Body of pancreas (tissue), 4 donors: ENCODE measurements around the gene ULBP3.

Source experiments
- POLR2A ChIP-seq, 3 donors: fragments of 450-650 bp; IDR thresholded peaks; one replicate each; pipeline ENCODE4 v1.6.1; 2016; ENCODE audit warnings: antibody characterized with exemption in 3 of 3, mild to moderate bottlenecking in 2 of 3
- TF ChIP-seq, protein P1 (sequence below), 7 experiments: fragments of 450-650 bp in 4 of 7; fragments of 200-600 bp in 3 of 7; sonication (generic) in 3 of 7; IDR thresholded peaks; one replicate each; pipeline ENCODE4 v1.5.1; 2016 to 2019; ENCODE audit warnings: antibody characterized with exemption in 7 of 7

DNA sequence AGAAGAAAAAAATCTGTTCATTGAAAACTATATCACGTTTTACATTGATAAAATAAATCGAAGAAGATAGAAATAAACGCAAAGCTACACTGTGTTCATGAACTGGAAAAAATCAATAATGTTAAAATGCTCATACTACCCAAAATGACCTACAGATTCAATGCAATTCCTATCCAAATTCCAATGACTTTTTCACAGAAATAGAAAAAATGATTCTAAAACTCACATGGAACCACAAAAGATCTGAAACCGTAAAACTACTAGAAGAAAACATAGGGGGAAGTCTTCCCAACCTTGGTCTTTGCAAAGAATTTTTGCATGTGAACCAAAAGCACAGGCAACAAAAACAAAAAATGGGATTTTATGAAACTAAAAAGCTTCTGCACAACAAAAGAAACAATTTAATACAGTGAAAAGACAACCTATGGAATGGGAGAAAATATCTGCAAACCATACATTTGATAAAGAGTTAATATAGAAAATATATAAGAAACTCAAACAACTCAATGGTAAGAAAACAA lies 33.9 kb upstream of the ULBP3 start:
- TF ChIP-seq, protein P1, sequence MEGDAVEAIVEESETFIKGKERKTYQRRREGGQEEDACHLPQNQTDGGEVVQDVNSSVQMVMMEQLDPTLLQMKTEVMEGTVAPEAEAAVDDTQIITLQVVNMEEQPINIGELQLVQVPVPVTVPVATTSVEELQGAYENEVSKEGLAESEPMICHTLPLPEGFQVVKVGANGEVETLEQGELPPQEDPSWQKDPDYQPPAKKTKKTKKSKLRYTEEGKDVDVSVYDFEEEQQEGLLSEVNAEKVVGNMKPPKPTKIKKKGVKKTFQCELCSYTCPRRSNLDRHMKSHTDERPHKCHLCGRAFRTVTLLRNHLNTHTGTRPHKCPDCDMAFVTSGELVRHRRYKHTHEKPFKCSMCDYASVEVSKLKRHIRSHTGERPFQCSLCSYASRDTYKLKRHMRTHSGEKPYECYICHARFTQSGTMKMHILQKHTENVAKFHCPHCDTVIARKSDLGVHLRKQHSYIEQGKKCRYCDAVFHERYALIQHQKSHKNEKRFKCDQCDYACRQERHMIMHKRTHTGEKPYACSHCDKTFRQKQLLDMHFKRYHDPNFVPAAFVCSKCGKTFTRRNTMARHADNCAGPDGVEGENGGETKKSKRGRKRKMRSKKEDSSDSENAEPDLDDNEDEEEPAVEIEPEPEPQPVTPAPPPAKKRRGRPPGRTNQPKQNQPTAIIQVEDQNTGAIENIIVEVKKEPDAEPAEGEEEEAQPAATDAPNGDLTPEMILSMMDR (IDR thresholded peaks at IDR 0.05): no peak
- TF ChIP-seq POLR2A (IDR thresholded peaks at IDR 0.05): no peak
